Jurkat, Clone E6-1 (cell line): ENCODE data around the gene CARD11.

ENCODE experiments used
- DNase-seq: peaks from one replicate; pipeline ENCODE4 v3.0.0-alpha.2; 2011; ENCODE audit warnings: low read depth, low spot score
- H3K4me3 ChIP-seq: 2 replicates; pipeline ENCODE4 v1.5.1; 2011; ENCODE audit warnings: mild to moderate bottlenecking, low read length, control low read depth, moderate library complexity

The CARD11 gene

DNA sequence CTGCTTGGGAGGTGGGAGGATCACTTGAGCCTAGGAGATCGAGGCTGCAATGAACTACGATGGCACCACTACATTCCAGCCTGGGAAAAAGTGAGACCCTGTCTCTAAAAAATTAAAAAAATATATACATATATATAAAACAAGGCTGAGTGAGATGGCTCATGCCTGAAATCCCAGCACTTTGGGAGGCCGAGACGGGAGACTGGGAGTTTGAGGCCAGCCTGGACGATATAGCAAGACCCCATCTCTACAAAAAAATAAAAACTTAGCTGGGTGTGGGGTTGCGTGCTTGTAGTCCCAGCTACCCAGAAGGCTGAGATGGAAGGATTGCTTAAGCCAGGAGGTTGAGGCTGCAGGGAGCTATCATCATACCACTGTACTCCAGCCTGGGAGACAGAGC is 87.6 kb downstream of the CARD11 start:
- DNase-seq = no peak
- no peak overlapping the region for H3K4me3 ChIP-seq

DNA sequence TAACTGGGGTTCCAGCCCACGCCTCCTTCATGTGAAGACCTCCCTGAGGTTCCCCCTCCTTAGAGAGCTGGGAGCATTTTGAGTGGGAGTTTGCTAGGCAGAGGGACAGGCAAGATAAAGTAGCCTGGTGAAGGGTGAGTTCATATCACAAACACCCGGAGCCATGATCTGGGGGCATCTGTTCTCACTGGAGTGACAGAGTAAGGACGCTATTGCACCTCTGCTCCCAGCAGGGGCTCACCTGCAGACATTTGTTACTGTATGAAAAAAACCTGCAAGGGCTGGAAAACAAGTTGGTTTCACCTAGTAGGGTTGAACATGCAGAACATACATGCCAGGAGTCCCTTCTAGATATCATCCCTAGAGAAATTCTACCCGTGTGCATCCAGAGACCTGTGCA is 88.4 kb downstream of the CARD11 start:
- no peak for DNase-seq
- H3K4me3 ChIP-seq = no peak overlapping the region

GRCh38 chr7:2954433-2954853 is 89.2 kb downstream of the CARD11 start:
- peak; percentile 7 for DNase-seq
- no peak overlapping the region for H3K4me3 ChIP-seq

DNA sequence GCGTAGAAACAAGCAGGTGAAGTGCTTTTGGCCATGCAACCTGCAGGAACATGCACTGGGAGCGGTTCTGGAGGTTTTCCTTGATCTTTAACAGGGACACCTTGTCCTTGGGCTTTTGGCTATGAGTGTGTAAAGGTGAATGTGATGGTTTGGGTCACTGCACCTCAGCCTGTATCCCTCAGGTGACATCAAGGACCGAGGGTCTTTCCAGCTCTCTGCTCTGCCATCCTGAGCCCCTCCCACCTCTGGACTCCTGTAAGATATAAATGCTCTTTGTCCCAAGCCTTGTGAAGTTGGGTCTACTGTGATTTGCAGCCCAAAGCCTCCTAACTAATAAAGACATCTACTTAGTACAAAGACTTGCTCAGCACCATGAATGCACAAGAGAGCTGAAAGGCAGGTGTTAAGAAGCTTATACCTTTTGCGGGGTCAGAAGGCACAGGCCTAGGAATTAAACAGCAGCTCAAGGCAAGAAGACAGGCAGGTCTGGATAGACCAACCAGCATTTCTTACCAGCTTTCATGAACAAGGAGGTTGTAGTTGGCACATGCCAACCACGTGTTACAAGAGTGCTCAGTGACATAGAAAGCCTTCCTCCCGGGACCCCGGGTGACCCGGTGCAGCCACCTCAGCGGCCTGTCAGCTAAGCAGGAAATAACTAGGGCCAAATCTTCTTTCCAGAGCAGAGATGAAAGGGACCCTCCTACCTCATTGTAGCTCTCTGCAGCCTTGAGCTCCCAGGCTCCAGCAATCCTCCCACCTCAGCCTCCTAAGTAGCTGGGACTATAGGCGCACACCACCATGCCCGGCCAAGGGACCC is 89.9 kb downstream of the CARD11 start:
- DNase-seq = no peak
- H3K4me3 ChIP-seq = no peak overlapping the region

- DNase-seq = no peak
- no peak overlapping the region for H3K4me3 ChIP-seq
Observed at GRCh38 chr7:2953099-2953498, 90.6 kb downstream of the CARD11 start.

GRCh38 chr7:2952316-2952715 is 91.4 kb downstream of the CARD11 start:
- H3K4me3 ChIP-seq = no peak overlapping the region
- no peak for DNase-seq

DNA sequence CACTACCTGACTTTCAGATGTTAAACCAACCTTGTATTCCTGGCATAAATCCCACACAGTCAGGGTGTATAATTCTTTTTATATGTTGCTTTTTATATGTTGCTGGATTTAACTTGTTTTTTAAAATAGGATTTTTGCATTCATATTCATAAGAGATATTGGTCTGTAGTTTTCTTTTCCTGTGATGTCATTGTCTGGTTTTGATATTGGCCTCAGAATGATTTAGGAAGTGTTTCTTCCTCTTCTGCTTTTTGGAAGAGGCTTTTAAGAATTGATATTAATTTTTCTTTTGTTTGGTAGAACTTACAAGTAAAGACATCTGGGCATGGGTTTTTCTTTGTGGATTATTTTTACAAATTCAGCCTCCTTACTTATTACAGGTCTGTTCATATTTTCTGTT is 93.1 kb downstream of the CARD11 start:
- no peak overlapping the region for H3K4me3 ChIP-seq
- no peak for DNase-seq

DNA sequence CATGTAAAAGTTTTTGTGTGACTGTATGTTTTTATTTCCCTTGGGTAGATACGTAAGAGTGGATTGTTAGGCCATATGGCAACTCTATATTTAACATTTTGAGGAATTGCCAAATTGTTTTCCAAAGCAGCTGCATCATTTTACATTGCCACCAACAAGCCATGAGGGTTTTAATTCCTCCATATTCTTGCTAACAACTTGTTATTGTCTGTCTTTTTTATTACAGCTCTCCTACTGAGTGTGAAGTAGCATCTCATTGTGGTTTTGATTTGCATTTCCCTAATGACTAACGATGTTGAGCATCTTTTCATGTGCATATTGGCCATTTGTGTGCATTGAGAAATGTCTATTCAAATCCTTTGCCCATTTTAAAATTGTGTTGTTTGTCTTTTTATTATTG is 94.9 kb downstream of the CARD11 start:
- no peak overlapping the region for H3K4me3 ChIP-seq
- DNase-seq = no peak

GRCh38 chr7:2947058-2947780 is 96.4 kb downstream of the CARD11 start:
- DNase-seq = no peak
- no peak overlapping the region for H3K4me3 ChIP-seq

DNA sequence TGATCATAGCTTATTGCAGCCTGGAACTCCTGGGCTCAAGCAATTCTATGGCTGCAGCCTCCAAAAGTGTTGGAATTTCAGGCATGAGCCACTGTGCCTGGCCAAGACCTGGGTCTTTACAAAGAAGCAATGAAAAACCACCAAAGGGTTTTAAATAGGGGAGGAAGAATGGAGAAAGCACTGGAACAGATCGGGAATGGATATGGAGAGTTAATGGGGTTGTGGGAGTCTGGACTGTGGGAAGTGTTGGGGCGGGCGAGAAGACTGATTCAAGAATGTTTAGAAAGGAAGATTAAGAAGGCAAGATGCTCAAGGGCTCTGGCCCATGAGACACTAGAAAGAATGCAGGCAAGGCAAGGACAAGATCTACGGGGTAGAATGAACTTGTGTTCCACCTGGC is 98.5 kb downstream of the CARD11 start:
- DNase-seq = no peak

DNA sequence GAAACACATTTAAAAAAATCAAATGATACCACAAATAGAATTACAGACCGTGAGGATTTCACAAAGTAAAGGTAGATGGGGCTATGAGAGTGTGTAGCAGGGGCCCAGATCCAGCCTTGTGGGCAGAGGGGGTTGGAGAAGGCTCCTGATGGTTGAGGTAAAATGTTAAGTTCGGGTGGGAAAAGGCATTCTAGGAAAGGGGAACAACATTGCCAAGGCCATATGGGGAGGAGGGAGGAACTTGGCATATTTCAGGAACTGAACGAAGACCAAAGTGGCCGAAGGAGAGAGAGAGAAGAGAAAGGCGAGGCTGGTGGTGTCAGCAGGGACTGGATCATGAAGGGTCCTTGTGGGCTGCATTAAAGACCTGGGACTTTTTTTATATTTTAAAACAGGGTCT is 98.9 kb downstream of the CARD11 start:
- no peak overlapping the region for H3K4me3 ChIP-seq
- no peak for DNase-seq

More for the DNA sequence above, 98.5 kb downstream of the CARD11 start:
- H3K4me3 ChIP-seq = no peak overlapping the region

GRCh38 chr7:2943851-2944601 is 99.6 kb downstream of the CARD11 start:
- H3K4me3 ChIP-seq = no peak overlapping the region
- DNase-seq = no peak

- no peak for DNase-seq
- no peak overlapping the region for H3K4me3 ChIP-seq
Observed at GRCh38 chr7:2941216-2941859, 102.3 kb downstream of the CARD11 start.

GRCh38 chr7:2940466-2940865 is 103.2 kb downstream of the CARD11 start:
- no peak for DNase-seq

DNA sequence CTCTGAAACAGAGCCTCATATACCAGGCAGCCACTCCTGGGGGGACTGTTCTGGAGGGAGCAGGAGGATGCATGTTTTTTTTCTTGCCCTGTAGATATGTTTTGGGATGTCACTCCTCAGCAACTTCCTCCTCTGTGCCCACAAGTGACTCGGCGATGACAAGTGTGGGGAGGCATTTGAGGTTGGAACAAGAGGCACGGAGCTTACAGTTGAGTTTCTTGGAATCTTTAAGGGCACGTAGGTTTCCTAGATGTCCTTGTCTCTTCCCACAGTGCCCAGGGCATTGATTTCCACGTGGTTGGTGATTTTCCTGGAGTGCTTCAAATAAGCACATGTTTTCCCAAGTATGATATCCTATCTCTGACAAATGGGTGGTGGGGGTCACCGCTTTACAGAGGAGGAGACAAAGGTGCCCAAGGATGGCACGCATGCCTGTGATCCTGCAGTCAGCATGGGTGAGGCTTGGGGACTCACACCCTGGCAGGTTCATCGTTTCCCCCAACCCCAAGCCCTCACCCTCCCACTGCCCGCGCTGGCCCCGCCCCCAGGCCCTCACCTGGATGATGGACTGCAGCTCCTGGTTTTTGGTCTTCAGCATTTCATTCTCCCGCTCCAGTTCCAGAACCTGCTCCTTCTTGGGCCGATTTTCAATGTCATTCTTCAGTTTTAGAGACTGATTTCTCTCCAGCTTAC is 104.3 kb downstream of the CARD11 start:
- no peak for DNase-seq
- H3K4me3 ChIP-seq = no peak overlapping the region

More at GRCh38 chr7:2940466-2940865, 103.2 kb downstream of the CARD11 start:
- H3K4me3 ChIP-seq = no peak overlapping the region

DNA sequence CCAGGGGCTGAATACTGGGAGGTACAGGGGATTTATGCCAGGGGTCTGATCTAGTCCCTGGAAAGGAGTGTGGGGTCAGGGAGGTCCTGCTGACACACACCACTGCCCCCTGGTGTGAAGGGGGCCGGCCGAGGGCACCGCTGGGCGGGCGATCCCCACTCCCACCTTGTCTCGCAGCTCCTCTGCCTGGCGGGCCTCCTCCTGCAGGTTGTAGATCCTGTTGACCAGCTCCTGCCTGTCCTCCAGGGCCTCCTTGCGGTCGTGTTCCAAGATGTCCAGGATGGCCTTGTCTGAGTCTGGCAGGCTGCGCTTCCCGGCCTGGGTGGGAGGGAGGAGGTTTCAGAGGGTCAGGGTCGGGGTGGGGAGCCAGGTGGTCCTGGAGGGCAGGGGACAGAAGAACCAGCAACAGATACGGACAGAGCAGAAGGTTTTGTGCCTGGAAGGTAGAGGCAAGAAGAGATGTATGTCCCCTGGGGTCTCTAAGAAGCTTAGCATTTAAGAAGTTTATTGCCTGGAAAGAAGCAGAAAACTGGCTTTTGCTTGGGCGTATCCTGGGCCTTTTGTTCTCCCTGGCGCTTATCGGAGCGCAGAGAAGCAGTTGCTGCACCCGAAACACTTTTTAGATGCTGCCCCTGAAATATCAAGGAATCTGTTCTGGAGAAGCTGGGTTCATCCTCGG is 105.0 kb downstream of the CARD11 start:
- no peak overlapping the region for H3K4me3 ChIP-seq
- DNase-seq = no peak

DNA sequence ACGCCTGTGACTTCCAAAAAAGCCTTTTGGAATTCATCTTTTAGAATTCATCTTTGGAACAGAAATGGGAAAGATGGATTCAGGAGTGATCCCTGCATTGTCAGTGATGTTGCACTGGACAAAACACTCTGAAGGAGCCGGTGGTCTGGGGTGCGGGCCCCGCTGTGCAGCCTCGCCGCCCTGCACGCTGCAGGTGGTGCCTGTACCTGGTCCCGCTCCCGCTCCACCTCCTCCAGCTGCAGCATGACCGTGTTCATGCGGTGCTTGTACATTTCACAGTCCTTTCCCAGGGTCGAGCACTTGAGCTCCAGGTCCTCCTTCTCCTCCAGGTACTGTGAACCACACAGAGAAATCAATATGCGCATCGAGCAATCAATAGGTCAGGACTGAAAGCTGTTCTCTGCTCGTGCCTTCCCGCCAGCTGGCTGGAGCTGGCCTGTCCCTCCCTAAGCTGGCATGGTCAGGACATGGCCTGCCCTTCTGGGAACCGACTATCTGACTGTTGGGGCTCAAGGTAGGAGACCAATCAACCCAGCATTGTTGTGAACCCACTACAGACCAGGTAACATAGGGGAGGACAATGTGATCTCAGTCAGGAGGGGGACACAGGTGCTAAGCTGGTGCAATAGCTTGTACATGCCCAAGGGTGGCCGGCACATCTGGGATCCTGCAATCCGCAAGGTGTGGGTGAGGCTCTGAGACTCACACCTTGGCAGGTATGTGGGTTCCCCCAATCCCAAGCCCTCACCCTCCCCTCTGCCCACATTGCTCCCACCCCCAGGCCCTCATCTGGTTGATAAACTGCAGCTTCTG is 105.8 kb downstream of the CARD11 start:
- no peak for DNase-seq

More for the DNA sequence above, 105.8 kb downstream of the CARD11 start:
- H3K4me3 ChIP-seq = no peak overlapping the region
